CD8-positive, alpha-beta memory T cell (primary cell): ENCODE measurements around the gene TMEM123. TPM values are rescaled to one million over a fixed set of nuclear protein-coding genes. Genes with fewer than 3 reads are reported as not detected.
A peak's percentile ranks its signal among the peaks of the same experiment; 100 is the strongest.

ENCODE experiments used
- CTCF ChIA-PET: fragments of 350-600 bp; sonication (Branson Sonifier 250); formaldehyde crosslinking; loops from one replicate; lab custom pipeline; 2021; ENCODE audit warnings: antibody characterized with exemption; lab: Charles Lee
- POLR2A ChIA-PET: fragments of 350-600 bp; sonication (Branson Sonifier 250); formaldehyde crosslinking; loops from one replicate; lab custom pipeline; 2021; ENCODE audit warnings: antibody characterized with exemption; lab: Charles Lee
- DNase-seq, 5 donors: peaks; one replicate each; pipeline versions ENCODE4 v3.0.0 to v3.0.0-alpha.2; 2020 to 2022; ENCODE audit warnings: mixed read lengths in 1 of 5
- H3K27ac ChIP-seq: one replicate; pipeline ENCODE4 v1.7.0; 2013; ENCODE audit warnings: low read depth, mild to moderate bottlenecking, low read length, moderate library complexity
- H3K27me3 ChIP-seq: 2 replicates; pipeline ENCODE4 v1.7.0; 2013; ENCODE audit warnings: low read length, mild to moderate bottlenecking; ENCODE audit not compliant: insufficient read depth, poor library complexity, severe bottlenecking
- H3K36me3 ChIP-seq: 2 replicates; pipeline ENCODE4 v1.7.0; 2013; ENCODE audit warnings: mild to moderate bottlenecking, low read length, moderate library complexity; ENCODE audit not compliant: insufficient read depth
- H3K4me1 ChIP-seq: 2 replicates; pipeline ENCODE4 v1.7.0; 2013; ENCODE audit warnings: mild to moderate bottlenecking, low read length, moderate library complexity; ENCODE audit not compliant: insufficient read depth
- H3K4me3 ChIP-seq: 2 replicates; pipeline ENCODE4 v1.7.0; 2013; ENCODE audit warnings: mild to moderate bottlenecking, low read length
- H3K9me3 ChIP-seq: 2 replicates; pipeline ENCODE4 v1.7.0; 2013; ENCODE audit warnings: mild to moderate bottlenecking, low read length
- H3K27ac Mint-ChIP-seq, 8 donors: one replicate each; pipeline ENCODE4 v1.8.0; 2020 to 2021; ENCODE audit warnings: mixed read lengths in 8 of 8, mild to moderate bottlenecking in 6 of 8, inconsistent platforms in 3 of 8, moderate library complexity in 3 of 8
- H3K27me3 Mint-ChIP-seq, 2 donors: one replicate each; pipeline ENCODE4 v1.8.0; 2020 to 2021; ENCODE audit warnings: mixed read lengths in 2 of 2, mild to moderate bottlenecking in 1 of 2, moderate library complexity in 1 of 2
- H3K36me3 Mint-ChIP-seq, 3 donors: one replicate each; pipeline ENCODE4 v1.8.0; 2020 to 2021; ENCODE audit warnings: mixed read lengths in 3 of 3, inconsistent platforms in 1 of 3, mild to moderate bottlenecking in 1 of 3
- H3K4me1 Mint-ChIP-seq, 3 donors: one replicate each; pipeline ENCODE4 v1.8.0; 2020 to 2021; ENCODE audit warnings: mixed read lengths in 3 of 3, inconsistent platforms in 1 of 3, mild to moderate bottlenecking in 1 of 3
- H3K4me3 Mint-ChIP-seq, 7 donors: one replicate each; pipeline ENCODE4 v1.8.0; 2020 to 2021; ENCODE audit warnings: mixed read lengths in 7 of 7, mild to moderate bottlenecking in 6 of 7, moderate library complexity in 4 of 7, inconsistent platforms in 2 of 7
- H3K9me3 Mint-ChIP-seq, 5 donors: one replicate each; pipeline ENCODE4 v1.8.0; 2020 to 2022; ENCODE audit warnings: mixed read lengths in 5 of 5, mild to moderate bottlenecking in 3 of 5, moderate library complexity in 2 of 5, inconsistent platforms in 1 of 5
- polyA plus RNA-seq: library from polyadenylated mRNA; unstranded; fragments of 300-500 nt; fragmentation: Illumina TruSeq; gene quantifications from one replicate; pipeline ENCODE4 v1.2.3, GENCODE V29; 2021
- total RNA-seq, 2 experiments: library from RNA; stranded (reverse); gene quantifications; one replicate each; pipeline ENCODE4 v1.2.3, GENCODE V29; 2021

The TMEM123 gene
- total and polyA plus RNA-seq, 3 experiments from 2014 or later = 257 to 491 (median 259) TPM

- CTCF ChIA-PET = interaction anchor here (1.2 to 5.4 kb wide), 14 partner anchors 9 to 107 kb away, joined by 3 to 40 read pairs (median 10); no protein-coding TSS in a partner anchor
- Histone ChIP-seq H3K9me3 (no peaks in the 10 kb centered on the region), H3K27ac (no peak overlapping the region), H3K4me3 (no peak overlapping the region), H3K36me3 (peaks cover 2% of the 10 kb centered on the region), H3K27me3 (no peaks in the 10 kb centered on the region), H3K4me1 (peaks cover 20% of the 10 kb centered on the region)
- H3K4me3 Mint-ChIP-seq = no peak overlapping the region
- peaks cover 0 to 75% (median 10%) of the 10 kb centered on the region in 3 donors for H3K36me3 Mint-ChIP-seq
- H3K27me3 Mint-ChIP-seq = no peaks in the 10 kb centered on the region
- no peak for DNase-seq
- no peaks in the 10 kb centered on the region for H3K9me3 Mint-ChIP-seq
- H3K4me1 Mint-ChIP-seq = peaks cover 19 to 42% (median 36%) of the 10 kb centered on the region in 3 donors
- peak overlapping the region in 5 of 8 donors; percentile 21 to 70 (median 46) for H3K27ac Mint-ChIP-seq
- POLR2A ChIA-PET = interaction anchor here (0.6 kb wide), 1 partner anchor 62 kb away, joined by 3 read pairs; no protein-coding TSS in a partner anchor
Observed at GRCh38 chr11:102389253-102389652, 63.3 kb downstream of the TMEM123 start.

GRCh38 chr11:102387043-102387781, 65.4 kb downstream of the TMEM123 start:
- Mint-ChIP-seq H3K9me3 (no peaks in the 10 kb centered on the region), H3K4me3 (no peak overlapping the region), H3K36me3 (peaks cover 0 to 69% (median 14%) of the 10 kb centered on the region in 3 donors), H3K27ac (peak overlapping the region in 3 of 8 donors; percentile 15 to 25 (median 24)), H3K4me1 (peaks cover 12 to 35% (median 21%) of the 10 kb centered on the region in 3 donors), H3K27me3 (no peaks in the 10 kb centered on the region)
- peaks cover 20% of the 10 kb centered on the region for H3K4me1 ChIP-seq
- DNase-seq = no peak
- H3K27ac ChIP-seq = no peak overlapping the region
- no peaks in the 10 kb centered on the region for H3K36me3 ChIP-seq
- no peaks in the 10 kb centered on the region for H3K27me3 ChIP-seq
- H3K9me3 ChIP-seq = no peaks in the 10 kb centered on the region
- CTCF ChIA-PET = interaction anchor here (0.8 to 0.9 kb wide), 2 partner anchors 16 to 107 kb away, joined by 3 read pairs; no protein-coding TSS in a partner anchor
- POLR2A ChIA-PET = no interaction called here
- H3K4me3 ChIP-seq = no peak overlapping the region

- peaks cover 16% of the 10 kb centered on the region for H3K4me1 ChIP-seq
- Mint-ChIP-seq H3K4me1 (peaks cover 10 to 35% (median 21%) of the 10 kb centered on the region in 3 donors), H3K4me3 (no peak overlapping the region), H3K9me3 (no peaks in the 10 kb centered on the region), H3K27me3 (no peaks in the 10 kb centered on the region), H3K27ac (peak overlapping the region in 6 of 8 donors; percentile 3 to 30 (median 26)), H3K36me3 (peaks cover 0 to 69% (median 18%) of the 10 kb centered on the region in 3 donors)
- CTCF ChIA-PET = no interaction called here
- H3K36me3 ChIP-seq = no peaks in the 10 kb centered on the region
- no peaks in the 10 kb centered on the region for H3K9me3 ChIP-seq
- no peak overlapping the region for H3K4me3 ChIP-seq
- H3K27ac ChIP-seq = no peak overlapping the region
- POLR2A ChIA-PET = no interaction called here
- no peak for DNase-seq
- no peaks in the 10 kb centered on the region for H3K27me3 ChIP-seq
Observed at GRCh38 chr11:102386136-102386734, 66.3 kb downstream of the TMEM123 start.

- Mint-ChIP-seq H3K27ac (peak overlapping the region in 5 of 8 donors; percentile 1 to 78 (median 30)), H3K36me3 (peaks cover 0 to 72% (median 21%) of the 10 kb centered on the region in 3 donors), H3K27me3 (no peaks in the 10 kb centered on the region), H3K9me3 (no peaks in the 10 kb centered on the region), H3K4me1 (peaks cover 6 to 29% (median 14%) of the 10 kb centered on the region in 3 donors), H3K4me3 (no peak overlapping the region)
- no peaks in the 10 kb centered on the region for H3K36me3 ChIP-seq
- peak overlapping the region; percentile 22 for H3K27ac ChIP-seq
- DNase-seq = no peak
- no peak overlapping the region for H3K4me3 ChIP-seq
- H3K9me3 ChIP-seq = no peaks in the 10 kb centered on the region
- CTCF ChIA-PET = no interaction called here
- peaks cover 7% of the 10 kb centered on the region for H3K4me1 ChIP-seq
- POLR2A ChIA-PET = no interaction called here
- H3K27me3 ChIP-seq = no peaks in the 10 kb centered on the region
Observed at GRCh38 chr11:102385085-102386007, 67.2 kb downstream of the TMEM123 start.

- Mint-ChIP-seq H3K4me3 (no peak overlapping the region), H3K4me1 (peaks cover 6 to 27% (median 12%) of the 10 kb centered on the region in 3 donors), H3K9me3 (no peaks in the 10 kb centered on the region), H3K27ac (peak overlapping the region in 2 of 8 donors; percentile 1 to 8), H3K27me3 (no peaks in the 10 kb centered on the region), H3K36me3 (peaks cover 0 to 77% (median 23%) of the 10 kb centered on the region in 3 donors)
- peaks cover 3% of the 10 kb centered on the region for H3K36me3 ChIP-seq
- ChIA-PET POLR2A (no interaction called here), CTCF (no interaction called here)
- H3K27me3 ChIP-seq = no peaks in the 10 kb centered on the region
- H3K9me3 ChIP-seq = no peaks in the 10 kb centered on the region
- no peak overlapping the region for H3K4me3 ChIP-seq
- H3K27ac ChIP-seq = peak overlapping the region; percentile 29
- H3K4me1 ChIP-seq = peaks cover 4% of the 10 kb centered on the region
- DNase-seq = no peak
Observed at GRCh38 chr11:102384419-102385079, 68.0 kb downstream of the TMEM123 start.

GRCh38 chr11:102383839-102384238, 68.7 kb downstream of the TMEM123 start:
- POLR2A ChIA-PET = no interaction called here

GRCh38 chr11:102382384-102382783, 70.2 kb downstream of the TMEM123 start:
- peaks cover 0 to 84% (median 23%) of the 10 kb centered on the region in 3 donors for H3K36me3 Mint-ChIP-seq
- H3K9me3 Mint-ChIP-seq = no peaks in the 10 kb centered on the region
- peaks cover 6 to 22% (median 12%) of the 10 kb centered on the region in 3 donors for H3K4me1 Mint-ChIP-seq
- H3K27ac Mint-ChIP-seq = peak overlapping the region in 1 of 8 donors; percentile 88
- ChIA-PET POLR2A (no interaction called here), CTCF (interaction anchor here (1.5 to 4.5 kb wide), 2 partner anchors 9 to 48 kb away, joined by 3 to 31 read pairs; no protein-coding TSS in a partner anchor)
- no peak overlapping the region for H3K4me3 ChIP-seq
- H3K36me3 ChIP-seq = peaks cover 19% of the 10 kb centered on the region
- no peak overlapping the region for H3K4me3 Mint-ChIP-seq
- H3K27me3 ChIP-seq = no peaks in the 10 kb centered on the region
- H3K27ac ChIP-seq = no peak overlapping the region
- H3K9me3 ChIP-seq = no peaks in the 10 kb centered on the region
- no peaks in the 10 kb centered on the region for H3K27me3 Mint-ChIP-seq
- peaks cover 4% of the 10 kb centered on the region for H3K4me1 ChIP-seq
- no peak for DNase-seq

More at GRCh38 chr11:102383839-102384238, 68.7 kb downstream of the TMEM123 start:
- no peak for DNase-seq
- H3K27me3 Mint-ChIP-seq = no peaks in the 10 kb centered on the region
- no peaks in the 10 kb centered on the region for H3K27me3 ChIP-seq
- no peaks in the 10 kb centered on the region for H3K9me3 Mint-ChIP-seq
- peaks cover 6 to 22% (median 12%) of the 10 kb centered on the region in 3 donors for H3K4me1 Mint-ChIP-seq
- CTCF ChIA-PET = no interaction called here
- H3K4me3 Mint-ChIP-seq = no peak overlapping the region
- peaks cover 6% of the 10 kb centered on the region for H3K36me3 ChIP-seq
- H3K27ac Mint-ChIP-seq = peak overlapping the region in 1 of 8 donors; percentile 3
- H3K27ac ChIP-seq = no peak overlapping the region
- peaks cover 0 to 77% (median 24%) of the 10 kb centered on the region in 3 donors for H3K36me3 Mint-ChIP-seq
- no peak overlapping the region for H3K4me3 ChIP-seq
- peaks cover 4% of the 10 kb centered on the region for H3K4me1 ChIP-seq
- no peaks in the 10 kb centered on the region for H3K9me3 ChIP-seq
